ENCODE measurements around the gene NELL2.

- TF ChIP-seq POLR2AphosphoS5 (IDR thresholded peaks at IDR 0.05) (no peak), CTCF (IDR thresholded peaks at IDR 0.05) (no peak)
Observed at GRCh38 chr12:44738051-44738450, 138.1 kb downstream of the NELL2 start.
